HEK293T (cell line): ENCODE results near the gene ATP8A2.

Experiments
- CTCF ChIA-PET: fragments of 350-600 bp; formaldehyde crosslinking; extraction: SDS; loops from one replicate; lab custom pipeline; 2021; ENCODE audit warnings: antibody characterized with exemption, inconsistent platforms; lab: Yijun Ruan, JAX
- POLR2A ChIA-PET: fragments of 350-600 bp; formaldehyde crosslinking; extraction: SDS; loops from one replicate; lab custom pipeline; 2020; ENCODE audit warnings: antibody characterized with exemption, inconsistent platforms; lab: Yijun Ruan, JAX
- DNase-seq: peaks from one replicate; pipeline ENCODE4 v3.0.0; 2012; ENCODE audit warnings: mixed read lengths; ENCODE audit errors: extremely low spot score
- ARNT ChIP-seq: fragments of 450-650 bp; IDR thresholded peaks from 2 replicates; pipeline ENCODE4 v1.6.1; 2017; ENCODE audit warnings: mild to moderate bottlenecking
- BHLHE40 ChIP-seq: fragments of 450-650 bp; IDR thresholded peaks from 2 replicates; pipeline ENCODE4 v1.6.1; 2016; ENCODE audit warnings: mild to moderate bottlenecking, moderate library complexity, borderline replicate concordance
- CTBP1 ChIP-seq: fragments of 450-650 bp; IDR thresholded peaks from 2 replicates; pipeline ENCODE4 v1.6.1; 2016; ENCODE audit warnings: borderline replicate concordance
- ELF4 ChIP-seq: fragments of 450-650 bp; IDR thresholded peaks from 2 replicates; pipeline ENCODE4 v1.6.1; 2017; ENCODE audit warnings: antibody characterized with exemption
- FOXA1 ChIP-seq: fragments of 450-650 bp; IDR thresholded peaks from 2 replicates; pipeline ENCODE4 v1.6.1; 2016; ENCODE audit warnings: mild to moderate bottlenecking
- FOXK2 ChIP-seq: fragments of 450-650 bp; IDR thresholded peaks from 2 replicates; pipeline ENCODE4 v1.6.1; 2016; ENCODE audit warnings: mild to moderate bottlenecking
- FOXM1 ChIP-seq: fragments of 450-650 bp; IDR thresholded peaks from 2 replicates; pipeline ENCODE4 v1.6.1; 2017; ENCODE audit warnings: mild to moderate bottlenecking, borderline replicate concordance
- HDGF ChIP-seq: fragments of 450-650 bp; IDR thresholded peaks from 2 replicates; pipeline ENCODE4 v1.6.1; 2017; ENCODE audit warnings: antibody characterized with exemption, borderline replicate concordance
- L3MBTL2 ChIP-seq: fragments of 450-650 bp; conservative IDR thresholded peaks from 2 replicates; pipeline ENCODE4 v1.6.1; 2016; ENCODE audit warnings: mild to moderate bottlenecking
- LEF1 ChIP-seq: fragments of 450-650 bp; IDR thresholded peaks from 2 replicates; pipeline ENCODE4 v1.6.1; 2017; ENCODE audit warnings: mild to moderate bottlenecking, borderline replicate concordance
- NFRKB ChIP-seq: fragments of 450-650 bp; IDR thresholded peaks from 2 replicates; pipeline ENCODE4 v1.6.1; 2016; ENCODE audit warnings: mild to moderate bottlenecking, moderate library complexity
- SP1 ChIP-seq: fragments of 450-650 bp; IDR thresholded peaks from 2 replicates; pipeline ENCODE4 v1.6.1; 2017
- SUZ12 ChIP-seq: fragments of 450-650 bp; IDR thresholded peaks from 2 replicates; pipeline ENCODE4 v1.6.1; 2016; ENCODE audit warnings: mild to moderate bottlenecking
- TARDBP ChIP-seq: fragments of 450-650 bp; IDR thresholded peaks from 2 replicates; pipeline ENCODE4 v1.6.1; 2016
- ZNF384 ChIP-seq: fragments of 450-650 bp; IDR thresholded peaks from 2 replicates; pipeline ENCODE4 v1.6.1; 2016
- TF ChIP-seq, protein P1 (sequence below): fragments of 450-650 bp; IDR thresholded peaks from 2 replicates; pipeline ENCODE4 v1.6.1; 2016

ATP8A2 gene

DNA sequence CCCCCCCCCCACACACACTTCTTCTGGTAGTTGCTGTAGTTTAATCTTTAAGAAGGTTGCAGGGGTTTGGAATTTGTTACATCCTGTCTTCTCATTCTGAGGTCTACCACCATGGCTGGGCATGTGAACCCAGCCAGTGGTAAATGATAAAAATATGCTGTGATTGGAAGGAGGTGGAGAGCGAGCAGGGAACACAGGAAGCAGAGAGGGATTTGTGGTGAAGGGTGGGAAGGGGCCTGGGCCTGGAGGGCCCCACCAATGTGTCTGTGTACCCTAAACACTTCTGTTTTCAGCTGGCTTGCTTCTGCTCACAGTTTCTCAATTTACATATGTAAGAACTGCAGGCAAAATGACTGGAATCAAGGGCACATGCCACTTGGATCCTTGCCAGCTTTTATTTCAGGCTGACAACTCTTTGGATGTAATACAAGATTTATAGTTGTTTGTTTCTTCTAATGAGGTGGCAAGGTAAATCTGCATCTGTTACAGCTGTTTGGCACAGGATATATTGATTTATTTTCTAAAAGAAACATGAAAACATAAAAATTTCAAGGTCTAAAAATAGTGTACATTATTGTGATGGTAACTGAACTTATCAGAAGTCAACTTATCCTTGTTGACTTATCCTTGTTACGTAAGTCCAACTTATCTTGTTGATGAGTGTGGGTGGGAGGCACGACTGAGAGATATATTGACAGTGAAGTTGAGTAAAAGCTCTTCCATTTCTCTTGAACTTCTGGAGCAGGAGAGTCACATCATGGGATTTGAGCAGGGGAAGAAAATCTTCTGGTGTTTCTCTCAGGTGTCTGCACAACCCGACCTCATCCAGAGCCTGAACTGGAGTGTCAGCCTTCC is 366.8 kb downstream of the ATP8A2 start:
- POLR2A ChIA-PET = no interaction called here
- CTCF ChIA-PET = no interaction called here
- TF ChIP-seq LEF1 (no peak), FOXK2 (no peak), FOXA1 (no peak), FOXM1 (no peak), HDGF (no peak), ELF4 (no peak), BHLHE40 (no peak), L3MBTL2 (no peak), SUZ12 (no peak)
- TF ChIP-seq, protein P1, sequence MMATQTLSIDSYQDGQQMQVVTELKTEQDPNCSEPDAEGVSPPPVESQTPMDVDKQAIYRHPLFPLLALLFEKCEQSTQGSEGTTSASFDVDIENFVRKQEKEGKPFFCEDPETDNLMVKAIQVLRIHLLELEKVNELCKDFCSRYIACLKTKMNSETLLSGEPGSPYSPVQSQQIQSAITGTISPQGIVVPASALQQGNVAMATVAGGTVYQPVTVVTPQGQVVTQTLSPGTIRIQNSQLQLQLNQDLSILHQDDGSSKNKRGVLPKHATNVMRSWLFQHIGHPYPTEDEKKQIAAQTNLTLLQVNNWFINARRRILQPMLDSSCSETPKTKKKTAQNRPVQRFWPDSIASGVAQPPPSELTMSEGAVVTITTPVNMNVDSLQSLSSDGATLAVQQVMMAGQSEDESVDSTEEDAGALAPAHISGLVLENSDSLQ = no peak
- no peak for DNase-seq

DNA sequence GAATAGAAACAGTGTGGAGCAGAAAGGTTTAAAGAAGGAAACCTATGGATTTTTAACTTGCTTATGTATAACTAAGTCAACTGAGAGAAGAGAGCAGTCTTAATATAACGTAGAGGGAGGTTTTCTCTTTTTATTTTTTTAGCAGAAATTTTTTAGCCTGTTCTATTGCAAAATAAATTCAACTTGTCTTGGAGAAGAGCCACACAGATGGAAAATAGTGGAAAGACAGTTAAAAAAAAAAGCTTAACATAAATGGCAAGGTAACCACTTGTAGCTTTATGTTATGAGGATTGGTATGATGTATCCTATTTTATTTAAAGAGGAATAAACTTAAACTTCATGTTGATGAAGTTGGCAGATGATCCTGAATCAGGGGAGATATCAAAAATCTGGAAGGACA is 367.6 kb downstream of the ATP8A2 start:
- CTCF ChIA-PET = no interaction called here
- DNase-seq = no peak
- TF ChIP-seq CTBP1 (no peak), FOXK2 (no peak), FOXM1 (no peak)
- POLR2A ChIA-PET = no interaction called here

DNA sequence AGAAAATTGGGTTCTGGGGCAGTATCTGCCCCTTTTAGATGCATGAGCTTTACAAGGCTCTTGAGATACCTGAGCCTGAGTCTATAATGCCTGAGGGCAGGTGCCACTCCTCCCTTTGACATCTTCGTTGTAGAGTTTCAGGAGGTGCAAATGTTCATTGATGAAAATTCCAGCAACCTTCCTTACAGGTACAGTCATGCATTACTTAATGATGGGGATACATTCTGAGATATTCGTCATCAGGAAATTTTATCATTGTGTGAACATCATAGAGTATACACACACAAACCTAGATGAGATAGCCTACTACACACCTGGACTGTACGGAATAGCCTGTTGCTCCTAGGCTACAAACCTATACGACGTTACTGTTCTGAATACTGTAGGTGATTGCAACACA is 370.0 kb downstream of the ATP8A2 start:
- ChIA-PET POLR2A (no interaction called here), CTCF (no interaction called here)
- DNase-seq = no peak
- TF ChIP-seq FOXM1 = no peak
- no peak for TF ChIP-seq HDGF
- TF ChIP-seq L3MBTL2 = no peak
- TF ChIP-seq ARNT = no peak
- no peak for TF ChIP-seq FOXA1
- TF ChIP-seq, protein P1 = no peak
- no peak for TF ChIP-seq TARDBP
- no peak for TF ChIP-seq CTBP1
- no peak for TF ChIP-seq NFRKB
- TF ChIP-seq BHLHE40 = no peak
- no peak for TF ChIP-seq ZNF384
- no peak for TF ChIP-seq SUZ12
- no peak for TF ChIP-seq ELF4
- no peak for TF ChIP-seq LEF1
- TF ChIP-seq FOXK2 = no peak
- TF ChIP-seq SP1 = no peak

DNA sequence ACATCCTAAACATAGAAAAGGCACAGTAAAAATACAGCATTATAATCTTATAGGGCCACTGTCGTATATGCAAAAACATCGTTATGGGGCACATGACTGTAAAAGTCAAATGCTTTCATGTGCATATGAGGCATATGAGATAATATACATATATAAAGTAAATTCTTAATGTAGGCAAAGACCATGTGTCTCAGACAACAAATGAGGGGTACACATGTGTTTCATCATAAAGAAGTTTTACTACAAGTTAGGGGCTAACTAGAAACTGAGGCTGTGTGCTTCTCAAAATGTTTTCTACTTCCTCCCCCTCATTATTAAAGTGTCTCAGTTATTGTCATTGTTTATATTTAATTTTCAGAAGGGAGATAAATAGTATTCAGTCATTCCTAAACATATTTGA is 370.4 kb downstream of the ATP8A2 start:
- CTCF ChIA-PET = no interaction called here
- POLR2A ChIA-PET = no interaction called here

DNA sequence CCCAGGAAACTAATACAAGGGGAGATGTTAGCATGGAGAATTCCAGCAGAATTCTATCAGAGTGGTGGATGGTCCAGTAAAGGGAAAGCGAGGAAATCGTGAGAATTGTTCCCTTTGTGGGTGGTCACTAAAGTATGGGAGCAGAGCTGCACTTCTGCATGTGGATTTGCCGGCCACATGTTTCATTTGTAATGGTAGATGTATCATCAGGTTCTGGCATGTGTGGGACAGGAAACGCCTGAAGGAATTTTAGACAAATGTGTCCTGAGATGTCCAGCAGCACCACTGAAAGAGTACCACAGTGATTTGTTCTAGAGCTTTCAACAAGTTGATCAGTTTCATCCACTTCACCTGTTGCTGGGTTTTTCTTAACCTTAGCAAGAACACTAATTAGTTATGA is 371.6 kb downstream of the ATP8A2 start:
- TF ChIP-seq HDGF (no peak), FOXM1 (no peak), ZNF384 (no peak), FOXK2 (no peak), L3MBTL2 (no peak), LEF1 (no peak), SP1 (no peak), FOXA1 (no peak)
- TF ChIP-seq, protein P1 = no peak
- no peak for DNase-seq
- CTCF ChIA-PET = interaction anchor here (1.0 kb wide), 1 partner anchor 23 kb away, joined by 5 read pairs; no protein-coding TSS in a partner anchor
- POLR2A ChIA-PET = no interaction called here

More for the DNA sequence above, 370.4 kb downstream of the ATP8A2 start:
- no peak for DNase-seq
- TF ChIP-seq ELF4 (no peak), LEF1 (no peak), SUZ12 (no peak), FOXK2 (no peak), FOXM1 (no peak), HDGF (no peak), NFRKB (no peak), ARNT (no peak), ZNF384 (no peak), FOXA1 (no peak), SP1 (no peak), CTBP1 (no peak), L3MBTL2 (no peak), BHLHE40 (no peak), TARDBP (no peak)
- TF ChIP-seq, protein P1 = no peak

DNA sequence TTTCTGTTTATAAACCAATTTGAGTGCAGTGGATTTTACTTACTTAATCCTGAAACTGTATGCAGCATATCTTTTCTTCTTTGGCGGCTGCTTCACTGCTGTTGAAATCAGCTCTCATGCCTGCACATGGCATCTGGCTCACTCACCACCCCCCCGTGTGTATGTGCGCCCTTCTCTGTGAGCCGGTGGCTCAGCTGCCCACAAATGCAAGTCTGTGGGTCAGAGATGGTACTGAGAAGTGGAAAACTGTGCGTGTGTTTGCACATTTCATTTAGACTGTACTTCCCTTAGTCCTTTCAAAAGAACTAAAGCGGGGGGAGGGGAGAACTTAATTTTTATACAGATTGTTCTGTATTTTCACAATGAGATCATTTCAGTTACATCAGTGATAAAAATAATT is 372.4 kb downstream of the ATP8A2 start:
- ChIA-PET CTCF (interaction anchor here (1.0 kb wide), 1 partner anchor 24 kb away, joined by 5 read pairs; no protein-coding TSS in a partner anchor), POLR2A (no interaction called here)
- no peak for DNase-seq
- no peak for TF ChIP-seq NFRKB
- no peak for TF ChIP-seq HDGF
- TF ChIP-seq FOXK2 = no peak
- TF ChIP-seq L3MBTL2 = no peak
- TF ChIP-seq BHLHE40 = no peak
- TF ChIP-seq ELF4 = no peak
- TF ChIP-seq LEF1 = no peak
- TF ChIP-seq SUZ12 = no peak
